ENCODE results near the gene L1TD1. TPM values are rescaled to one million over a fixed set of nuclear protein-coding genes. Genes with fewer than 3 reads are reported as not detected.
"Not testable (repeated sequence)": the region's sequence is repeated elsewhere in the genome, so short reads cannot be mapped to it uniquely, and the experiment has no call there.

L1TD1 gene
- total and polyA plus RNA-seq, 2 donors (not counting 1 experiment from before 2014, with no cell fraction given), result 0.09 TPM; not detected in 1

GRCh38 chr1:62213075-62213914, 18.6 kb downstream of the L1TD1 start:
- H4K20me1 ChIP-seq (ENCODE audit: control insufficient read depth, insufficient read depth, low read length, poor library complexity, severe bottlenecking), result no peaks in the 10 kb centered on the region
- ChIA-PET POLR2A (no interaction called here), CTCF (no interaction called here)
- no peaks in the 10 kb centered on the region for H3K36me3 ChIP-seq (replicated peaks in 1 of 2; ENCODE audit: control extremely low read depth in 1 of 2, control insufficient read depth in 1 of 2, extremely low read depth in 1 of 2, insufficient read depth in 2 of 2, low read length in 1 of 2)
- H3K4me2 ChIP-seq (replicated peaks; ENCODE audit: low read depth, low read length, poor library complexity, severe bottlenecking), result no peak overlapping the region
- ATAC-seq (ENCODE audit: low read depth) (no peak), DNase-seq (no peak)
- no peaks in the 10 kb centered on the region for H3K27me3 Mint-ChIP-seq
- no peaks in the 10 kb centered on the region for H3K4me1 Mint-ChIP-seq
- peaks cover 3 to 6% (median 5%) of the 10 kb centered on the region in 3 donors for H3K9me3 ChIP-seq (ENCODE audit: control extremely low read depth in 1 of 3, control insufficient read depth in 2 of 3, insufficient read depth in 1 of 3, low read length in 2 of 3)
- no peak overlapping the region for H3K4me3 ChIP-seq (ENCODE audit: control extremely low read depth in 1 of 5, extremely low read depth in 1 of 5, insufficient read depth in 1 of 5, low read depth in 2 of 5, low read length in 4 of 5)
- intact Hi-C loops (cut with micrococcal nuclease), result no loop called here
- no peak overlapping the region for H3K9ac ChIP-seq (ENCODE audit: low read length)
- H3K27ac Mint-ChIP-seq, result no peak overlapping the region
- H3K4me3 Mint-ChIP-seq, result no peak overlapping the region
- H2AFZ ChIP-seq (ENCODE audit: insufficient read depth, low read depth, low read length, poor library complexity, severe bottlenecking), result no peak overlapping the region
- no peak overlapping the region for H3K27ac ChIP-seq (ENCODE audit: low read length in 2 of 2)
- no peak for TF ChIP-seq CTCF (IDR thresholded peaks at IDR 0.05)
- TF ChIP-seq EZH2 (IDR thresholded peaks at IDR 0.05; ENCODE audit: borderline replicate concordance, insufficient read depth, low read depth, low read length, poor library complexity, severe bottlenecking), result no peak
- peaks cover 11% of the 10 kb centered on the region for H3K9me3 Mint-ChIP-seq (ENCODE audit: insufficient read depth)
- H3K27me3 ChIP-seq (replicated peaks in 1 of 4; ENCODE audit: control extremely low read depth in 1 of 4, control insufficient read depth in 3 of 4, insufficient read depth in 4 of 4, low read length in 3 of 4), result no peaks in the 10 kb centered on the region
- H3K79me2 ChIP-seq (ENCODE audit: control insufficient read depth, insufficient read depth, low read length), result no peaks in the 10 kb centered on the region
- H3K4me1 ChIP-seq (ENCODE audit: control insufficient read depth in 2 of 2, insufficient read depth in 2 of 2, low read length in 2 of 2), result no peaks in the 10 kb centered on the region
- 88% methylated on average over 4 of the region's 6 CpGs for WGBS (ENCODE audit: insufficient coverage)

GRCh38 chr1:62218604-62219003, 24.0 kb downstream of the L1TD1 start:
- H3K4me1 ChIP-seq (ENCODE audit: control insufficient read depth in 2 of 2, insufficient read depth in 2 of 2, low read length in 2 of 2), result no peaks in the 10 kb centered on the region
- no peaks in the 10 kb centered on the region for H3K27me3 ChIP-seq (replicated peaks in 1 of 4; ENCODE audit: control extremely low read depth in 1 of 4, control insufficient read depth in 3 of 4, insufficient read depth in 4 of 4, low read length in 3 of 4)
- Mint-ChIP-seq H3K4me3 (no peak overlapping the region), H3K9me3 (ENCODE audit: insufficient read depth) (no peaks in the 10 kb centered on the region), H3K27me3 (no peaks in the 10 kb centered on the region), H3K4me1 (no peaks in the 10 kb centered on the region), H3K27ac (no peak overlapping the region)
- H2AFZ ChIP-seq (ENCODE audit: insufficient read depth, low read depth, low read length, poor library complexity, severe bottlenecking), result no peak overlapping the region
- WGBS (ENCODE audit: insufficient coverage), result 80% methylated on average over 2 of the region's 2 CpGs
- peaks cover 0 to 3% (median 0%) of the 10 kb centered on the region in 3 donors for H3K9me3 ChIP-seq (ENCODE audit: control extremely low read depth in 1 of 3, control insufficient read depth in 2 of 3, insufficient read depth in 1 of 3, low read length in 2 of 3)
- H3K36me3 ChIP-seq (replicated peaks in 1 of 2; ENCODE audit: control extremely low read depth in 1 of 2, control insufficient read depth in 1 of 2, extremely low read depth in 1 of 2, insufficient read depth in 2 of 2, low read length in 1 of 2), result no peaks in the 10 kb centered on the region
- TF ChIP-seq EZH2 (IDR thresholded peaks at IDR 0.05; ENCODE audit: borderline replicate concordance, insufficient read depth, low read depth, low read length, poor library complexity, severe bottlenecking), result no peak
- no peak for TF ChIP-seq CTCF (IDR thresholded peaks at IDR 0.05)
- no peak overlapping the region for H3K4me3 ChIP-seq (ENCODE audit: control extremely low read depth in 1 of 5, extremely low read depth in 1 of 5, insufficient read depth in 1 of 5, low read depth in 2 of 5, low read length in 4 of 5)
- ChIA-PET POLR2A (no interaction called here), CTCF (no interaction called here)
- no peak overlapping the region for H3K9ac ChIP-seq (ENCODE audit: low read length)
- intact Hi-C loops (cut with micrococcal nuclease), result no loop called here
- H4K20me1 ChIP-seq (ENCODE audit: control insufficient read depth, insufficient read depth, low read length, poor library complexity, severe bottlenecking), result no peaks in the 10 kb centered on the region
- ATAC-seq (ENCODE audit: low read depth) (no peak), DNase-seq (no peak)
- no peak overlapping the region for H3K4me2 ChIP-seq (replicated peaks; ENCODE audit: low read depth, low read length, poor library complexity, severe bottlenecking)
- no peaks in the 10 kb centered on the region for H3K79me2 ChIP-seq (ENCODE audit: control insufficient read depth, insufficient read depth, low read length)
- no peak overlapping the region for H3K27ac ChIP-seq (ENCODE audit: low read length in 2 of 2)

- POLR2A ChIA-PET, DNase-seq, CTCF ChIA-PET: not testable (repeated sequence)
Observed at GRCh38 chr1:62220456-62220855, 25.8 kb downstream of the L1TD1 start.

More at GRCh38 chr1:62220456-62220855, 25.8 kb downstream of the L1TD1 start:
- intact Hi-C loops (cut with micrococcal nuclease); H2AFZ ChIP-seq (ENCODE audit: insufficient read depth, low read depth, low read length, poor library complexity, severe bottlenecking); H3K27ac Mint-ChIP-seq; H3K27me3 Mint-ChIP-seq; H3K4me3 Mint-ChIP-seq; H3K4me1 Mint-ChIP-seq; H3K9ac ChIP-seq (ENCODE audit: low read length); H3K36me3 ChIP-seq (replicated peaks in 1 of 2; ENCODE audit: control extremely low read depth in 1 of 2, control insufficient read depth in 1 of 2, extremely low read depth in 1 of 2, insufficient read depth in 2 of 2, low read length in 1 of 2); H3K4me1 ChIP-seq (ENCODE audit: control insufficient read depth in 2 of 2, insufficient read depth in 2 of 2, low read length in 2 of 2); H3K4me3 ChIP-seq (ENCODE audit: control extremely low read depth in 1 of 5, extremely low read depth in 1 of 5, insufficient read depth in 1 of 5, low read depth in 2 of 5, low read length in 4 of 5); H3K27ac ChIP-seq (ENCODE audit: low read length in 2 of 2); H3K4me2 ChIP-seq (replicated peaks; ENCODE audit: low read depth, low read length, poor library complexity, severe bottlenecking); H4K20me1 ChIP-seq (ENCODE audit: control insufficient read depth, insufficient read depth, low read length, poor library complexity, severe bottlenecking); H3K9me3 ChIP-seq (ENCODE audit: control extremely low read depth in 1 of 3, control insufficient read depth in 2 of 3, insufficient read depth in 1 of 3, low read length in 2 of 3); ATAC-seq (ENCODE audit: low read depth); H3K9me3 Mint-ChIP-seq (ENCODE audit: insufficient read depth); H3K79me2 ChIP-seq (ENCODE audit: control insufficient read depth, insufficient read depth, low read length); H3K27me3 ChIP-seq (replicated peaks in 1 of 4; ENCODE audit: control extremely low read depth in 1 of 4, control insufficient read depth in 3 of 4, insufficient read depth in 4 of 4, low read length in 3 of 4): not testable (repeated sequence)
- 92% methylated on average over 6 of the region's 9 CpGs for WGBS (ENCODE audit: insufficient coverage)

Data from B cell (primary cell).